Measurements from ENCODE around the gene GCLC. TPM values are rescaled to one million over a fixed set of nuclear protein-coding genes. Genes with fewer than 3 reads are reported as not detected.
A peak's percentile ranks its signal among the peaks of the same experiment; 100 is the strongest.

Gene GCLC
- total RNA-seq, 1 donor from 2014 or later = 63.1 TPM

GRCh38 chr6:53474010-53474409 lies 70.9 kb downstream of the GCLC start:
- H3K4me3 ChIP-seq = no peak overlapping the region
- DNase-seq (ENCODE audit: extremely low spot score in 2 of 2) = no peak
- H3K4me1 ChIP-seq = no peaks in the 10 kb centered on the region
- intact Hi-C loops (cut with DNase I) = no loop called here
- H3K27ac ChIP-seq = no peak overlapping the region
- H3K36me3 ChIP-seq = no peaks in the 10 kb centered on the region
- H3K9me3 ChIP-seq = no peaks in the 10 kb centered on the region
- no peak for TF ChIP-seq POLR2AphosphoS5 (IDR thresholded peaks at IDR 0.05; ENCODE audit: insufficient read depth in 1 of 2, low read depth in 1 of 2)
- TF ChIP-seq POLR2A (IDR thresholded peaks at IDR 0.05) = no peak
- TF ChIP-seq CTCF (IDR thresholded peaks at IDR 0.05) = no peak
- no peaks in the 10 kb centered on the region for H3K27me3 ChIP-seq

- TF ChIP-seq POLR2AphosphoS5 (IDR thresholded peaks at IDR 0.05; ENCODE audit: insufficient read depth in 1 of 2, low read depth in 1 of 2) = no peak
- TF ChIP-seq CTCF (IDR thresholded peaks at IDR 0.05) = no peak
- TF ChIP-seq POLR2A (IDR thresholded peaks at IDR 0.05) = no peak
- H3K9me3 ChIP-seq = no peaks in the 10 kb centered on the region
Measured at GRCh38 chr6:53469163-53469562, 75.7 kb downstream of the GCLC start.

GRCh38 chr6:53466257-53466656 lies 78.6 kb downstream of the GCLC start:
- H3K4me3 ChIP-seq = no peak overlapping the region
- peaks cover 23% of the 10 kb centered on the region for H3K4me1 ChIP-seq
- no peaks in the 10 kb centered on the region for H3K36me3 ChIP-seq
- no peak for TF ChIP-seq POLR2AphosphoS5 (IDR thresholded peaks at IDR 0.05; ENCODE audit: insufficient read depth in 1 of 2, low read depth in 1 of 2)
- TF ChIP-seq CTCF (IDR thresholded peaks at IDR 0.05) = no peak
- no peak for TF ChIP-seq POLR2A (IDR thresholded peaks at IDR 0.05)
- DNase-seq (ENCODE audit: extremely low spot score in 2 of 2) = no peak
- H3K9me3 ChIP-seq = no peaks in the 10 kb centered on the region
- intact Hi-C loops (cut with DNase I) = no loop called here
- peak overlapping the region; percentile 20 for H3K27ac ChIP-seq
- no peaks in the 10 kb centered on the region for H3K27me3 ChIP-seq

More at GRCh38 chr6:53469163-53469562, 75.7 kb downstream of the GCLC start:
- peaks cover 19% of the 10 kb centered on the region for H3K4me1 ChIP-seq
- H3K36me3 ChIP-seq = no peaks in the 10 kb centered on the region
- DNase-seq (ENCODE audit: extremely low spot score in 2 of 2) = no peak
- H3K27me3 ChIP-seq = no peaks in the 10 kb centered on the region
- no peak overlapping the region for H3K27ac ChIP-seq
- H3K4me3 ChIP-seq = no peak overlapping the region
- intact Hi-C loops (cut with DNase I) = no loop called here

- DNase-seq (ENCODE audit: extremely low spot score in 2 of 2) = peak in 1 of 2 donors; percentile 89
- peak overlapping the region; percentile 37 for H3K27ac ChIP-seq
- no peaks in the 10 kb centered on the region for H3K9me3 ChIP-seq
- no peaks in the 10 kb centered on the region for H3K27me3 ChIP-seq
- no peak overlapping the region for H3K4me3 ChIP-seq
- H3K4me1 ChIP-seq = peaks cover 23% of the 10 kb centered on the region
- intact Hi-C loops (cut with DNase I) = no loop called here
- H3K36me3 ChIP-seq = no peaks in the 10 kb centered on the region
- TF ChIP-seq POLR2A (IDR thresholded peaks at IDR 0.05) = no peak
- TF ChIP-seq POLR2AphosphoS5 (IDR thresholded peaks at IDR 0.05; ENCODE audit: insufficient read depth in 1 of 2, low read depth in 1 of 2) = peak in 1 of 2 donors; percentile 27
- no peak for TF ChIP-seq CTCF (IDR thresholded peaks at IDR 0.05)
Measured at GRCh38 chr6:53465732-53466131, 79.2 kb downstream of the GCLC start.

- Histone ChIP-seq H3K27ac (peak overlapping the region; percentile 37), H3K4me3 (no peak overlapping the region), H3K9me3 (no peaks in the 10 kb centered on the region), H3K27me3 (no peaks in the 10 kb centered on the region), H3K4me1 (peaks cover 23% of the 10 kb centered on the region), H3K36me3 (no peaks in the 10 kb centered on the region)
- intact Hi-C loops (cut with DNase I) = no loop called here
- DNase-seq (ENCODE audit: extremely low spot score in 2 of 2) = peak in 1 of 2 donors; percentile 95
- peak in 1 of 2 donors; percentile 23 for TF ChIP-seq POLR2AphosphoS5 (IDR thresholded peaks at IDR 0.05; ENCODE audit: insufficient read depth in 1 of 2, low read depth in 1 of 2)
- TF ChIP-seq CTCF (IDR thresholded peaks at IDR 0.05) = no peak
Measured at GRCh38 chr6:53464927-53465460, 79.9 kb downstream of the GCLC start.
